Tibial nerve (tissue), 3 donors: ENCODE data around the gene DOCK2.

ENCODE experiments used
- POLR2A ChIP-seq, 2 donors: fragments of 450-650 bp; IDR thresholded peaks; one replicate each; pipeline ENCODE4 v1.6.1; 2017; ENCODE audit warnings: antibody characterized with exemption in 2 of 2, mild to moderate bottlenecking in 2 of 2, moderate library complexity in 2 of 2
- TF ChIP-seq, protein P1 (sequence below), 5 experiments: fragments of 200-600 bp in 3 of 5; fragments of 450-650 bp in 2 of 5; sonication (generic) in 3 of 5; IDR thresholded peaks; one replicate each; pipeline ENCODE4 v1.5.1; 2016 to 2019; ENCODE audit warnings: antibody characterized with exemption in 5 of 5, mild to moderate bottlenecking in 3 of 5, moderate library complexity in 2 of 5

GRCh38 chr5:170111088-170111785 is 474.2 kb downstream of the DOCK2 start:
- TF ChIP-seq POLR2A (IDR thresholded peaks at IDR 0.05), result no peak
- TF ChIP-seq, protein P1, sequence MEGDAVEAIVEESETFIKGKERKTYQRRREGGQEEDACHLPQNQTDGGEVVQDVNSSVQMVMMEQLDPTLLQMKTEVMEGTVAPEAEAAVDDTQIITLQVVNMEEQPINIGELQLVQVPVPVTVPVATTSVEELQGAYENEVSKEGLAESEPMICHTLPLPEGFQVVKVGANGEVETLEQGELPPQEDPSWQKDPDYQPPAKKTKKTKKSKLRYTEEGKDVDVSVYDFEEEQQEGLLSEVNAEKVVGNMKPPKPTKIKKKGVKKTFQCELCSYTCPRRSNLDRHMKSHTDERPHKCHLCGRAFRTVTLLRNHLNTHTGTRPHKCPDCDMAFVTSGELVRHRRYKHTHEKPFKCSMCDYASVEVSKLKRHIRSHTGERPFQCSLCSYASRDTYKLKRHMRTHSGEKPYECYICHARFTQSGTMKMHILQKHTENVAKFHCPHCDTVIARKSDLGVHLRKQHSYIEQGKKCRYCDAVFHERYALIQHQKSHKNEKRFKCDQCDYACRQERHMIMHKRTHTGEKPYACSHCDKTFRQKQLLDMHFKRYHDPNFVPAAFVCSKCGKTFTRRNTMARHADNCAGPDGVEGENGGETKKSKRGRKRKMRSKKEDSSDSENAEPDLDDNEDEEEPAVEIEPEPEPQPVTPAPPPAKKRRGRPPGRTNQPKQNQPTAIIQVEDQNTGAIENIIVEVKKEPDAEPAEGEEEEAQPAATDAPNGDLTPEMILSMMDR (IDR thresholded peaks at IDR 0.05), result no peak
